Measurements from ENCODE around the gene SLC35E4. TPM values are rescaled to one million over a fixed set of nuclear protein-coding genes. Genes with fewer than 3 reads are reported as not detected.

Gene SLC35E4
- total RNA-seq, 4 donors from 2014 or later: 6.1 to 15.0 (median 7.3) TPM

DNA sequence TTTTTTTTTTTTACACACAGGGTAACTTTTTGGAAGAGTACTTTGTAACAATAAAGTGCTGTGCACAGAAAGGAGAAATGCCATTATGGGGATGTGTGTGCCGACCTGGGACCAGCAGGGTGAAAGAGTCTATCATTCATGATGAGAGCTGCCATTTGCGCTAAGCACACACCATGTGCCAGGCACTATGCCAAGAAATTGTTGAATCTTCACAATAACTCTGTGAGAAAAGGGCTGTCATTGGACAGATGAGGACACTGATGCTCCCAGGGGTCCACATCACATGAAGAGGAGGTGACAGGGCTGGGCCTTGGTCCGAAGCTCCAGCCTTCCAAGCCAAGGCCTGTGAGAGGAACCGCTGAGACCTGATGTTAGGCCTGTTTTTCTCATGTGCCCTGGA lies 26.5 kb downstream of the SLC35E4 start:
- H3K4me3 ChIP-seq: no peak overlapping the region
- 86 to 89% methylated on average over 4 of the region's 4 CpGs for WGBS, 2 donors
- DNase-seq (ENCODE audit: low spot score in 2 of 2): no peak
- H3K4me1 ChIP-seq: peaks cover 0 to 17% (median 7%) of the 10 kb centered on the region in 4 donors
- H3K27me3 ChIP-seq: no peaks in the 10 kb centered on the region
- H3K9me3 ChIP-seq: no peaks in the 10 kb centered on the region
- TF ChIP-seq POLR2A (IDR thresholded peaks at IDR 0.05): no peak
- H3K27ac ChIP-seq: no peak overlapping the region
- H3K36me3 ChIP-seq: peaks cover 0 to 70% (median 4%) of the 10 kb centered on the region in 3 donors

DNA sequence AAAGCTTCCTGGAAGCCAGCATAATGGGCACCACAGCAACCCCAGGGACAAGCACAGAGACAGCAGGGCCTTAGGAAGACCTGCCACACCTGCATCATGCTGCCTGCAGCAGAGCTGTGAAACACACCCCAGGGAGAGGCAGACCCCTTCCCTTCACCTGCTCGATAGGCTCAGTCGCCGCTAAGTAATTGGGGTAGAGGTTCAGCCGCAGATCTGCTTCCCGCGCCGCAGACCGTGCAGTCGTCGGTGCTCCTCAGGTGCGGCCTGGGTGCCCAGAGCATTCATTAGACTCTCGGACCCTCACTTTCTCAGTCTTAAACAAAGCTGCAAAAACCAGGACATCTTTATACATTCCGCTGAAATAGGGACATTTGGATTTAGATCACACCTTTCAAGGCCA lies 29.2 kb downstream of the SLC35E4 start:
- no peak overlapping the region for H3K4me3 ChIP-seq
- H3K9me3 ChIP-seq: no peaks in the 10 kb centered on the region
- H3K27ac ChIP-seq: no peak overlapping the region
- peaks cover 0 to 44% (median 4%) of the 10 kb centered on the region in 3 donors for H3K36me3 ChIP-seq
- WGBS, 2 donors: 96% methylated on average over 13 of the region's 13 CpGs
- H3K4me1 ChIP-seq: peaks cover 0 to 23% (median 11%) of the 10 kb centered on the region in 4 donors
- DNase-seq (ENCODE audit: low spot score in 2 of 2): no peak
- TF ChIP-seq EP300 (IDR thresholded peaks at IDR 0.05) (no peak), CTCF (IDR thresholded peaks at IDR 0.05) (no peak)
- H3K27me3 ChIP-seq: no peaks in the 10 kb centered on the region

GRCh38 chr22:30665266-30665665 lies 29.7 kb downstream of the SLC35E4 start:
- TF ChIP-seq CTCF (IDR thresholded peaks at IDR 0.05) (no peak), POLR2A (IDR thresholded peaks at IDR 0.05) (no peak), EP300 (IDR thresholded peaks at IDR 0.05) (no peak)
- Histone ChIP-seq H3K4me3 (no peak overlapping the region), H3K4me1 (peaks cover 0 to 23% (median 11%) of the 10 kb centered on the region in 4 donors), H3K36me3 (peaks cover 0 to 40% (median 4%) of the 10 kb centered on the region in 3 donors), H3K27me3 (no peaks in the 10 kb centered on the region), H3K9me3 (no peaks in the 10 kb centered on the region), H3K27ac (no peak overlapping the region)
- no peak for DNase-seq (ENCODE audit: low spot score in 2 of 2)
- 79 to 80% methylated on average over 2 of the region's 2 CpGs for WGBS, 2 donors

DNA sequence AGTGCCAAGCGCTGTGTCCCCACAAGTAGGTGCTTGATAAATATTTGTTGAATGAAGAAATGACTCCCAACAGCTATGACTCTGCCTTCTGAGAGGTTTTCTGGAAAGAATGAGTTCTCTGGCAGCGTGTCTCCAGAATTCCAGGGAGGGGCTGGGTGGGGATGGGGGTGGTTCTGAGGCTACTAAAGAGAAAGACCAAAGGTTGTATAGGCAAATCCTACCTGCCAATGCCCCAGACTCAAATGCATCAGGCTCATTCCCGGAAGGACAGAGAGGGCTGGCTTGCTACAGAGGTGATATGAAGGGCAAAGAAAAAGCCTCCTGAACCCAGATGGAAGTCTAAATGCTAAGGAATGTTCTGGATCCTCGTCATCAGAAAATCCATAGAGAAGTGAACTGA lies 30.2 kb downstream of the SLC35E4 start:
- H3K4me1 ChIP-seq: peaks cover 0 to 23% (median 11%) of the 10 kb centered on the region in 4 donors
- peaks cover 0 to 36% (median 4%) of the 10 kb centered on the region in 3 donors for H3K36me3 ChIP-seq
- TF ChIP-seq POLR2A (IDR thresholded peaks at IDR 0.05): no peak
- TF ChIP-seq CTCF (IDR thresholded peaks at IDR 0.05): no peak
- TF ChIP-seq EP300 (IDR thresholded peaks at IDR 0.05): no peak
- H3K4me3 ChIP-seq: no peak overlapping the region
- H3K27me3 ChIP-seq: no peaks in the 10 kb centered on the region
- H3K9me3 ChIP-seq: no peaks in the 10 kb centered on the region
- H3K27ac ChIP-seq: no peak overlapping the region
- no peak for DNase-seq (ENCODE audit: low spot score in 2 of 2)
- 80 to 91% methylated on average over 4 of the region's 4 CpGs for WGBS, 2 donors

GRCh38 chr22:30667107-30667493 lies 31.5 kb downstream of the SLC35E4 start:
- H3K9me3 ChIP-seq: no peaks in the 10 kb centered on the region
- DNase-seq (ENCODE audit: low spot score in 2 of 2): no peak
- peak overlapping the region; percentile 61 to 85 (median 72) for H3K4me3 ChIP-seq
- H3K27me3 ChIP-seq: no peaks in the 10 kb centered on the region
- no peak for TF ChIP-seq CTCF (IDR thresholded peaks at IDR 0.05)
- TF ChIP-seq POLR2A (IDR thresholded peaks at IDR 0.05): no peak
- TF ChIP-seq EP300 (IDR thresholded peaks at IDR 0.05): no peak
- 0 to 1% methylated on average over 18 of the region's 18 CpGs for WGBS, 2 donors
- peaks cover 0 to 23% (median 11%) of the 10 kb centered on the region in 4 donors for H3K4me1 ChIP-seq
- H3K36me3 ChIP-seq: peaks cover 0 to 24% (median 4%) of the 10 kb centered on the region in 3 donors
- peak overlapping the region in 2 of 4 donors; percentile 52 to 74 for H3K27ac ChIP-seq

Data from tibial nerve (tissue), 4 donors.